IMR-90 (cell line): ENCODE measurements around the gene IGLL1. TPM values are rescaled to one million over a fixed set of nuclear protein-coding genes. Genes with fewer than 3 reads are reported as not detected.

ENCODE experiments used
- ATAC-seq: fragments of 200-7000 bp; cut with Tn5 transposase; 2 replicates; pipeline ENCODE4 v1.9.1; 2020; ENCODE audit warnings: low read depth, mild to moderate bottlenecking, moderate library complexity
- BruUV-seq: library from RNA; stranded (reverse); fragments of 400-500 nt; replicated peaks from 2 replicates; lab custom pipeline; 2021; lab: Mats Ljungman, UMichigan
- CTCF ChIA-PET: fragments of 300-600 bp; formaldehyde crosslinking; extraction: SDS; loops from one replicate; lab custom pipeline; 2021; ENCODE audit warnings: antibody characterized with exemption; lab: Yijun Ruan, JAX
- POLR2A ChIA-PET: fragments of 300-600 bp; sonication (Branson Sonifier 250); formaldehyde crosslinking; loops from one replicate; lab custom pipeline; 2022; ENCODE audit warnings: antibody characterized with exemption; ENCODE audit not compliant: unreplicated experiment; lab: Charles Lee
- DNase-seq: peaks from one replicate; pipeline ENCODE4 v3.0.0; 2013
- H2AFZ ChIP-seq: replicated peaks from 2 replicates; pipeline ENCODE3; 2013; ENCODE audit warnings: low read length, mild to moderate bottlenecking; ENCODE audit not compliant: poor library complexity
- H2AK5ac ChIP-seq: 2 replicates; pipeline ENCODE4 v1.6.1; 2013; ENCODE audit warnings: low read depth, low read length, inconsistent platforms
- H2AK9ac ChIP-seq: replicated peaks from 2 replicates; pipeline ENCODE3; 2013; ENCODE audit warnings: mild to moderate bottlenecking, low read depth, low read length, moderate library complexity; ENCODE audit not compliant: poor library complexity
- H2BK120ac ChIP-seq: 2 replicates; pipeline ENCODE4 v1.6.1; 2013; ENCODE audit warnings: low read depth, low read length, inconsistent platforms
- H2BK15ac ChIP-seq: 3 replicates; pipeline ENCODE4 v1.6.1; 2013; ENCODE audit warnings: low read depth, low read length, inconsistent platforms
- H2BK20ac ChIP-seq: 2 replicates; pipeline ENCODE4 v1.6.1; 2013; ENCODE audit warnings: low read depth, mild to moderate bottlenecking, inconsistent platforms, low read length, moderate library complexity
- H2BK5ac ChIP-seq: 2 replicates; pipeline ENCODE4 v1.6.1; 2013; ENCODE audit warnings: mild to moderate bottlenecking, low read depth, low read length, inconsistent platforms; ENCODE audit not compliant: poor library complexity, severe bottlenecking
- H3K14ac ChIP-seq: replicated peaks from 2 replicates; pipeline ENCODE4 v1.6.1; 2013; ENCODE audit warnings: low read depth, low read length, inconsistent platforms
- H3K18ac ChIP-seq: 2 replicates; pipeline ENCODE4 v1.6.1; 2013; ENCODE audit warnings: low read depth, low read length, control low read depth
- H3K23ac ChIP-seq: 2 replicates; pipeline ENCODE4 v1.6.1; 2013; ENCODE audit warnings: low read depth, low read length, inconsistent platforms
- H3K27ac ChIP-seq: 2 replicates; pipeline ENCODE4 v1.5.1; 2013; ENCODE audit warnings: mild to moderate bottlenecking, control low read depth, low read length; ENCODE audit not compliant: insufficient read depth
- H3K27me3 ChIP-seq: 2 replicates; pipeline ENCODE4 v1.6.1; 2013; ENCODE audit warnings: low read length; ENCODE audit not compliant: control insufficient read depth, insufficient read depth
- H3K36me3 ChIP-seq: 2 replicates; pipeline ENCODE4 v1.6.1; 2013; ENCODE audit warnings: low read length, mixed read lengths; ENCODE audit not compliant: control insufficient read depth, insufficient read depth
- H3K4ac ChIP-seq: 2 replicates; pipeline ENCODE4 v1.6.1; 2013; ENCODE audit warnings: low read depth, low read length, inconsistent platforms
- H3K4me1 ChIP-seq: 2 replicates; pipeline ENCODE4 v1.6.1; 2013; ENCODE audit warnings: low read length, mixed read lengths; ENCODE audit not compliant: control insufficient read depth, insufficient read depth
- H3K4me2 ChIP-seq: 2 replicates; pipeline ENCODE4 v1.6.1; 2013; ENCODE audit warnings: low read depth, mild to moderate bottlenecking, control low read depth, low read length, moderate library complexity
- H3K4me3 ChIP-seq: 2 replicates; pipeline ENCODE4 v1.5.1; 2013; ENCODE audit warnings: low read depth, mild to moderate bottlenecking, control low read depth, low read length, moderate library complexity; ENCODE audit not compliant: insufficient read depth
- H3K56ac ChIP-seq: 2 replicates; pipeline ENCODE4 v1.6.1; 2013; ENCODE audit warnings: low read length, inconsistent platforms; ENCODE audit not compliant: insufficient read depth; ENCODE audit errors: extremely low read depth
- H3K79me1 ChIP-seq, 2 experiments: 2 replicates each; pipeline ENCODE4 v1.6.1; 2013; ENCODE audit warnings: low read length in 2 of 2, inconsistent platforms in 1 of 2, low read depth in 1 of 2
- H3K9ac ChIP-seq: 2 replicates; pipeline ENCODE4 v1.6.1; 2013; ENCODE audit warnings: low read depth, low read length, control low read depth
- H3K9me1 ChIP-seq: 2 replicates; pipeline ENCODE4 v1.6.1; 2013; ENCODE audit warnings: low read length, inconsistent platforms; ENCODE audit not compliant: insufficient read depth
- H3K9me3 ChIP-seq: 2 replicates; pipeline ENCODE4 v1.6.1; 2013; ENCODE audit warnings: low read length; ENCODE audit not compliant: control insufficient read depth, insufficient read depth
- H4K20me1 ChIP-seq: 2 replicates; pipeline ENCODE4 v1.6.1; 2013; ENCODE audit warnings: low read length, inconsistent platforms; ENCODE audit not compliant: insufficient read depth
- H4K5ac ChIP-seq: 2 replicates; pipeline ENCODE4 v1.6.1; 2013; ENCODE audit warnings: mild to moderate bottlenecking, low read depth, low read length, control low read depth
- H4K8ac ChIP-seq, 2 experiments: 2 replicates each; pipeline ENCODE4 v1.6.1; 2013; ENCODE audit warnings: low read depth in 2 of 2, low read length in 2 of 2, control low read depth in 1 of 2, inconsistent platforms in 1 of 2
- H4K91ac ChIP-seq: 2 replicates; pipeline ENCODE4 v1.6.1; 2013; ENCODE audit warnings: low read depth, low read length, inconsistent platforms; ENCODE audit not compliant: insufficient read depth
- BHLHE40 ChIP-seq: fragments of 150-350 bp; IDR thresholded peaks from 2 replicates; pipeline ENCODE4 v1.6.1; 2016; ENCODE audit warnings: mild to moderate bottlenecking, low read depth, low read length
- CEBPB ChIP-seq: IDR thresholded peaks from 2 replicates; pipeline ENCODE4 v1.6.1; 2012; ENCODE audit warnings: low read depth, low read length, improper control_type of control experiment
- CHD1 ChIP-seq: IDR thresholded peaks from 2 replicates; pipeline ENCODE4 v1.6.1; 2012; ENCODE audit warnings: low read depth, low read length, improper control_type of control experiment
- FOS ChIP-seq: fragments of 150-350 bp; IDR thresholded peaks from 2 replicates; pipeline ENCODE4 v1.6.1; 2016; ENCODE audit warnings: low read depth, low read length
- MAFK ChIP-seq: IDR thresholded peaks from 2 replicates; pipeline ENCODE4 v1.6.1; 2012; ENCODE audit warnings: low read depth, low read length, improper control_type of control experiment
- MAZ ChIP-seq: IDR thresholded peaks from 2 replicates; pipeline ENCODE4 v1.6.1; 2012; ENCODE audit warnings: low read depth, mild to moderate bottlenecking, low read length, improper control_type of control experiment, moderate library complexity, borderline replicate concordance
- MXI1 ChIP-seq: IDR thresholded peaks from 2 replicates; pipeline ENCODE4 v1.6.1; 2012; ENCODE audit warnings: low read depth, mild to moderate bottlenecking, low read length, moderate library complexity, borderline replicate concordance
- NFE2L2 ChIP-seq: fragments of 150-350 bp; IDR thresholded peaks from 2 replicates; pipeline ENCODE4 v1.6.1; 2016; ENCODE audit warnings: low read depth, mild to moderate bottlenecking, low read length
- POLR2A ChIP-seq: IDR thresholded peaks from 2 replicates; pipeline ENCODE4 v1.6.1; 2012; ENCODE audit warnings: mild to moderate bottlenecking, low read depth, low read length
- RAD21 ChIP-seq: IDR thresholded peaks from 2 replicates; pipeline ENCODE4 v1.6.1; 2012; ENCODE audit warnings: low read length, improper control_type of control experiment
- RCOR1 ChIP-seq: IDR thresholded peaks from 2 replicates; pipeline ENCODE4 v1.6.1; 2012; ENCODE audit warnings: mild to moderate bottlenecking, low read length, improper control_type of control experiment; ENCODE audit not compliant: insufficient replicate concordance
- RFX5 ChIP-seq: IDR thresholded peaks from 2 replicates; pipeline ENCODE4 v1.8.0; 2012; ENCODE audit warnings: low read depth, mild to moderate bottlenecking, low read length, moderate library complexity
- SMC3 ChIP-seq: fragments of 150-350 bp; IDR thresholded peaks from 2 replicates; pipeline ENCODE4 v1.6.1; 2016; ENCODE audit warnings: low read depth, mild to moderate bottlenecking, antibody characterized with exemption, low read length, moderate library complexity
- WGBS, 2 experiments: methylation state at CpG; one replicate each; pipeline versions ENCODE4 v1.1.5 to v1.1.7; 2013; ENCODE audit warnings: missing lambda C conversion rate in 2 of 2; ENCODE audit not compliant: insufficient read length in 1 of 2; ENCODE audit errors: extremely low coverage in 2 of 2; 5-methylcytosine and 5-hydroxymethylcytosine counted together
- dilution Hi-C: fragments of 300-500 bp; cut with HindIII; formaldehyde crosslinking; loops from one replicate; pipeline ENCODE4 v1.14.3; 2018; ENCODE audit warnings: low sequenced_read_pairs; ENCODE audit not compliant: unreplicated experiment
- in situ Hi-C: fragments of 300-500 bp; cut with MboI; formaldehyde crosslinking; loops from 3 replicates; pipeline ENCODE4 v1.14.3; 2019; ENCODE audit warnings: low sequenced_read_pairs, inconsistent platforms, mixed read lengths
- intact Hi-C: fragments of 100-400 bp; cut with micrococcal nuclease; formaldehyde crosslinking; loops from 2 replicates; pipeline ENCODE4 v1.10.0; 2022
- polyA plus RNA-seq, 3 experiments: library from polyadenylated mRNA; depleted of rRNA; stranded (reverse); fragments of >200 nt; gene quantifications; 2 replicates each; pipeline ENCODE4 v1.2.3, GENCODE V29; 2012; ENCODE audit warnings: low replicate concordance in 1 of 3
- total RNA-seq: library from RNA; depleted of rRNA; stranded (reverse); fragments of >200 nt; gene quantifications from 2 replicates; pipeline ENCODE4 v1.2.3, GENCODE V29; 2012
- TF ChIP-seq, protein P1 (sequence below): conservative IDR thresholded peaks from 2 replicates; pipeline ENCODE4 v1.5.1; 2012; ENCODE audit warnings: mild to moderate bottlenecking, low read depth, low read length, improper control_type of control experiment
- TF ChIP-seq, protein P2 (sequence below): fragments of 150-350 bp; IDR thresholded peaks from 2 replicates; pipeline ENCODE4 v1.6.1; 2017; ENCODE audit warnings: mild to moderate bottlenecking, antibody characterized with exemption, low read length, low read depth
- TF ChIP-seq, protein P3 (sequence below): fragments of 150-350 bp; IDR thresholded peaks from 2 replicates; pipeline ENCODE4 v1.6.1; 2016; ENCODE audit warnings: low read depth, mild to moderate bottlenecking, low read length, moderate library complexity, borderline replicate concordance

Gene IGLL1
- total and polyA plus RNA-seq, 2 of the 4 experiments (the other 2 are of a cell fraction): not detected

DNA sequence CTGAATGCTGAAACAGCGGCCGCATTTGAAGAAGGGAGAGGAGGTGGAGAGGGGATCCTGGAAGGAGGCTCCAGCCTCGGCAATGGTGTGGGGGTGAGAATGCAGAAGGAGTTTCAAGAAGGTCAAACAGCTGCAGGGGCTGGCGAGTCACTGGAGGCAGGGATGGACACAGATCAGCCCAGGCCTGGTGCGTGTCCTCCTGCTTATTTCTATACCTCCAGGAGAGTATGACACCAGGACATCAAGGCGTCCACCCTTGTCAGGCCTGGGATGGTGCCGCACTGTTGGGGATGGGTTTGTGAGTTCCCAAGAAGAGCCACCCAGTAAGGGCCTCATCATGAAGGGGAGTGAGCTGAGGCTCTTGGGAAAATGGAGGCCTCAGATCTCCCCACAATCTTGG lies 23.1 kb downstream of the IGLL1 start:
- dilution Hi-C loops: no loop called here
- H4K5ac ChIP-seq: no peak overlapping the region
- H3K36me3 ChIP-seq: no peaks in the 10 kb centered on the region
- no peaks in the 10 kb centered on the region for H3K9me3 ChIP-seq
- intact Hi-C loops: no loop called here
- ChIA-PET CTCF (no interaction called here), POLR2A (no interaction called here)
- H3K4me2 ChIP-seq: no peak overlapping the region
- H4K8ac ChIP-seq: no peak overlapping the region
- TF ChIP-seq, protein P1, sequence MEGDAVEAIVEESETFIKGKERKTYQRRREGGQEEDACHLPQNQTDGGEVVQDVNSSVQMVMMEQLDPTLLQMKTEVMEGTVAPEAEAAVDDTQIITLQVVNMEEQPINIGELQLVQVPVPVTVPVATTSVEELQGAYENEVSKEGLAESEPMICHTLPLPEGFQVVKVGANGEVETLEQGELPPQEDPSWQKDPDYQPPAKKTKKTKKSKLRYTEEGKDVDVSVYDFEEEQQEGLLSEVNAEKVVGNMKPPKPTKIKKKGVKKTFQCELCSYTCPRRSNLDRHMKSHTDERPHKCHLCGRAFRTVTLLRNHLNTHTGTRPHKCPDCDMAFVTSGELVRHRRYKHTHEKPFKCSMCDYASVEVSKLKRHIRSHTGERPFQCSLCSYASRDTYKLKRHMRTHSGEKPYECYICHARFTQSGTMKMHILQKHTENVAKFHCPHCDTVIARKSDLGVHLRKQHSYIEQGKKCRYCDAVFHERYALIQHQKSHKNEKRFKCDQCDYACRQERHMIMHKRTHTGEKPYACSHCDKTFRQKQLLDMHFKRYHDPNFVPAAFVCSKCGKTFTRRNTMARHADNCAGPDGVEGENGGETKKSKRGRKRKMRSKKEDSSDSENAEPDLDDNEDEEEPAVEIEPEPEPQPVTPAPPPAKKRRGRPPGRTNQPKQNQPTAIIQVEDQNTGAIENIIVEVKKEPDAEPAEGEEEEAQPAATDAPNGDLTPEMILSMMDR: no peak
- TF ChIP-seq, protein P2, sequence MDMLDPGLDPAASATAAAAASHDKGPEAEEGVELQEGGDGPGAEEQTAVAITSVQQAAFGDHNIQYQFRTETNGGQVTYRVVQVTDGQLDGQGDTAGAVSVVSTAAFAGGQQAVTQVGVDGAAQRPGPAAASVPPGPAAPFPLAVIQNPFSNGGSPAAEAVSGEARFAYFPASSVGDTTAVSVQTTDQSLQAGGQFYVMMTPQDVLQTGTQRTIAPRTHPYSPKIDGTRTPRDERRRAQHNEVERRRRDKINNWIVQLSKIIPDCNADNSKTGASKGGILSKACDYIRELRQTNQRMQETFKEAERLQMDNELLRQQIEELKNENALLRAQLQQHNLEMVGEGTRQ: no peak
- TF ChIP-seq SMC3 (no peak), CEBPB (no peak), FOS (no peak), NFE2L2 (no peak), BHLHE40 (no peak), POLR2A (no peak), CHD1 (no peak), MXI1 (no peak), RCOR1 (no peak), RFX5 (no peak), MAZ (no peak), RAD21 (no peak), MAFK (no peak)
- TF ChIP-seq, protein P3, sequence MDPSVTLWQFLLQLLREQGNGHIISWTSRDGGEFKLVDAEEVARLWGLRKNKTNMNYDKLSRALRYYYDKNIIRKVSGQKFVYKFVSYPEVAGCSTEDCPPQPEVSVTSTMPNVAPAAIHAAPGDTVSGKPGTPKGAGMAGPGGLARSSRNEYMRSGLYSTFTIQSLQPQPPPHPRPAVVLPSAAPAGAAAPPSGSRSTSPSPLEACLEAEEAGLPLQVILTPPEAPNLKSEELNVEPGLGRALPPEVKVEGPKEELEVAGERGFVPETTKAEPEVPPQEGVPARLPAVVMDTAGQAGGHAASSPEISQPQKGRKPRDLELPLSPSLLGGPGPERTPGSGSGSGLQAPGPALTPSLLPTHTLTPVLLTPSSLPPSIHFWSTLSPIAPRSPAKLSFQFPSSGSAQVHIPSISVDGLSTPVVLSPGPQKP: no peak
- no peaks in the 10 kb centered on the region for H3K79me1 ChIP-seq
- no peak overlapping the region for H2BK15ac ChIP-seq
- no peak overlapping the region for H3K4ac ChIP-seq
- H3K4me3 ChIP-seq: no peak overlapping the region
- H4K91ac ChIP-seq: no peak overlapping the region
- H3K56ac ChIP-seq: no peak overlapping the region
- no peak overlapping the region for H2BK20ac ChIP-seq
- H3K18ac ChIP-seq: no peak overlapping the region
- no peak overlapping the region for H2AFZ ChIP-seq
- no peak overlapping the region for H2AK5ac ChIP-seq
- no TSS peak for BruUV-seq
- peaks cover 7% of the 10 kb centered on the region; the same call in 1 of the 2 replicates for H3K27me3 ChIP-seq
- no peaks in the 10 kb centered on the region for H3K4me1 ChIP-seq
- H3K14ac ChIP-seq: no peak overlapping the region
- in situ Hi-C loops: no loop called here
- DNase-seq (no peak), ATAC-seq (no peak)
- no peaks in the 10 kb centered on the region for H4K20me1 ChIP-seq
- no peak overlapping the region for H3K9ac ChIP-seq
- H3K23ac ChIP-seq: no peak overlapping the region
- no peak overlapping the region for H3K27ac ChIP-seq
- no peak overlapping the region for H2AK9ac ChIP-seq
- H2BK120ac ChIP-seq: no peak overlapping the region
- H2BK5ac ChIP-seq: no peak overlapping the region
- H3K9me1 ChIP-seq: no peaks in the 10 kb centered on the region
- WGBS, 2 experiments: 93% methylated on average over 2 of the region's 7 CpGs; no CpG with 5 or more reads in 1 of the 2 experiments
